ENCODE data around the gene PCDHGB3.

PCDHGB3 gene

DNA sequence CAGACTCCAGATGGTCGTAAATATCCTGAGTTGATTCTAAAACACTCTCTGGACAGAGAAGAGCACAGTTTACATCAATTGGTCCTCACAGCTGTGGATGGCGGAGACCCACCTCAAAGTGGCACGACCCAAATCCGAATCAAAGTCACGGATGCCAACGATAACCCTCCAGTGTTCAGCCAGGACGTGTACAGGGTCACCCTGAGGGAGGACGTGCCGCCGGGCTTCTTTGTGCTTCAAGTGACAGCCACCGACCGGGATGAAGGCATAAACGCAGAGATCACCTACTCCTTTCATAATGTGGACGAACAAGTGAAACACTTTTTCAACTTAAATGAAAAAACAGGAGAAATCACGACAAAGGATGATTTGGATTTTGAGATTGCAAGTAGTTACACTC lies 9.4 kb upstream of the PCDHGB3 start:
- CTCF ChIA-PET, result no interaction called here
- POLR2A ChIA-PET, result no interaction called here
- DNase-seq (ENCODE audit: extremely low spot score), result no peak
- TF ChIP-seq BHLHE40 (IDR thresholded peaks at IDR 0.05; ENCODE audit: borderline replicate concordance) (no peak), FOXA1 (IDR thresholded peaks at IDR 0.05) (no peak), FOXK2 (IDR thresholded peaks at IDR 0.05) (no peak), CTBP1 (IDR thresholded peaks at IDR 0.05; ENCODE audit: borderline replicate concordance) (no peak), LEF1 (IDR thresholded peaks at IDR 0.05; ENCODE audit: borderline replicate concordance) (no peak), ARNT (IDR thresholded peaks at IDR 0.05) (no peak), FOXM1 (IDR thresholded peaks at IDR 0.05; ENCODE audit: borderline replicate concordance) (no peak), ZNF384 (IDR thresholded peaks at IDR 0.05) (no peak), HDGF (IDR thresholded peaks at IDR 0.05; ENCODE audit: borderline replicate concordance) (no peak), ELF4 (IDR thresholded peaks at IDR 0.05) (no peak), L3MBTL2 (conservative IDR thresholded peaks at IDR 0.05) (no peak)
- TF ChIP-seq, protein P1, sequence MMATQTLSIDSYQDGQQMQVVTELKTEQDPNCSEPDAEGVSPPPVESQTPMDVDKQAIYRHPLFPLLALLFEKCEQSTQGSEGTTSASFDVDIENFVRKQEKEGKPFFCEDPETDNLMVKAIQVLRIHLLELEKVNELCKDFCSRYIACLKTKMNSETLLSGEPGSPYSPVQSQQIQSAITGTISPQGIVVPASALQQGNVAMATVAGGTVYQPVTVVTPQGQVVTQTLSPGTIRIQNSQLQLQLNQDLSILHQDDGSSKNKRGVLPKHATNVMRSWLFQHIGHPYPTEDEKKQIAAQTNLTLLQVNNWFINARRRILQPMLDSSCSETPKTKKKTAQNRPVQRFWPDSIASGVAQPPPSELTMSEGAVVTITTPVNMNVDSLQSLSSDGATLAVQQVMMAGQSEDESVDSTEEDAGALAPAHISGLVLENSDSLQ (IDR thresholded peaks at IDR 0.05), result no peak

DNA sequence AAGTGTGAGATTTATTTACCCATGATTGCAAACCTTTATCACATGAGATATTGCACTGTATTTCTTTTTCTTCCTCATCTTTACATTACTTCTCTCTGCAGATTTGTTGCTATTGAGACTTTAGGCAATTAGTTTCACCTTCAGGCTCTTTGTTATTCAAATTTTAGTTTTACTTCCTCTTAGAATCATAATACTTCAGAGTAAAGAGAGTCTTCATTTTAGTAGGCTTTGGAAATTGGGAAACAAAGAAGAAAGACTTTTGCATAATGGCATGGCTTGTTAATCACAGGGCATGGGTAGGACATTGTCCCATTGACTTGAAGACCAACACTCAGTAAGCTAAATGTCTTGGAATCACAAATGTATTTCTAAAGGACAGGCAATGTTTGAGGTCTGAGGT lies 7.3 kb upstream of the PCDHGB3 start:
- no peak for TF ChIP-seq FOXA1 (IDR thresholded peaks at IDR 0.05)
- no peak for TF ChIP-seq HDGF (IDR thresholded peaks at IDR 0.05; ENCODE audit: borderline replicate concordance)
- no peak for TF ChIP-seq ARNT (IDR thresholded peaks at IDR 0.05)
- no peak for TF ChIP-seq FOXK2 (IDR thresholded peaks at IDR 0.05)
- TF ChIP-seq, protein P1 (IDR thresholded peaks at IDR 0.05), result no peak
- no peak for TF ChIP-seq SP1 (IDR thresholded peaks at IDR 0.05)
- no peak for TF ChIP-seq NFRKB (IDR thresholded peaks at IDR 0.05)
- TF ChIP-seq SUZ12 (IDR thresholded peaks at IDR 0.05), result no peak
- no peak for TF ChIP-seq LEF1 (IDR thresholded peaks at IDR 0.05; ENCODE audit: borderline replicate concordance)
- no peak for TF ChIP-seq FOXM1 (IDR thresholded peaks at IDR 0.05; ENCODE audit: borderline replicate concordance)
- no peak for TF ChIP-seq BHLHE40 (IDR thresholded peaks at IDR 0.05; ENCODE audit: borderline replicate concordance)
- TF ChIP-seq ZNF384 (IDR thresholded peaks at IDR 0.05), result no peak
- no peak for TF ChIP-seq CTBP1 (IDR thresholded peaks at IDR 0.05; ENCODE audit: borderline replicate concordance)
- ChIA-PET CTCF (no interaction called here), POLR2A (no interaction called here)
- no peak for DNase-seq (ENCODE audit: extremely low spot score)

DNA sequence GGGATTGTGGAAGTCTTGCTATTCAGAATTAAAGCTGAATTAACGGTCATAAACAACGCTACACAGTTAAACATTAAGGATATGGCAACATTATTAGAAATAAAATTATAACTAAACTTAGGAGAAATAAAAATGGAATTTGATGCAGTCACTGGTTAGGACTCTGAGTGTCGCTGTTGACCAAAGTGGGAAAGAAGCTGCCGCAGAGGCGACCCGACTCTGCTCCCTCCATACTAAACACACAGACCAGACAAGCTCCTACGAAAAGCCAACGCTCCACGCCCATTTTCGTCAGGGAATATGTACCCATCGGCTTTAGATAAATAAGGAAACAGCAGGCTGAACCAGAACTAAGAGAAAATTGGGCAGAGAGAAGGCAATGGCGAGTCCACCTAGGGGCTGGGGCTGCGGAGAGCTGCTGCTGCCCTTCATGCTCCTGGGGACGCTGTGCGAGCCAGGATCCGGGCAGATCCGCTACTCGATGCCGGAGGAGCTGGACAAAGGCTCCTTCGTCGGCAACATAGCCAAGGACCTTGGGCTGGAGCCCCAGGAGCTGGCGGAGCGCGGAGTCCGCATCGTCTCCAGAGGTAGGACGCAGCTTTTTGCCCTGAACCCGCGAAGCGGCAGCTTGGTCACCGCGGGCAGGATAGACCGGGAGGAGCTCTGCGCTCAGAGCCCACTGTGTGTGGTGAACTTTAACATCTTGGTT lies 5.9 kb upstream of the PCDHGB3 start, which contains the start of gene PCDHGA5:
PCDHGA5 (plus strand) TSS at position 211 of the 709 bp plus-strand sequence; CDS start at position 380, 169 bp downstream.
- DNase-seq (ENCODE audit: extremely low spot score), result no peak
- ChIA-PET POLR2A (no interaction called here), CTCF (interaction anchor here (0.6 kb wide), 1 partner anchor 44 kb away, joined by 3 read pairs; no protein-coding TSS in a partner anchor)
- no peak for TF ChIP-seq TARDBP (IDR thresholded peaks at IDR 0.05)
- no peak for TF ChIP-seq SUZ12 (IDR thresholded peaks at IDR 0.05)
- TF ChIP-seq HDGF (IDR thresholded peaks at IDR 0.05; ENCODE audit: borderline replicate concordance), result no peak
- no peak for TF ChIP-seq SP1 (IDR thresholded peaks at IDR 0.05)
- TF ChIP-seq FOXK2 (IDR thresholded peaks at IDR 0.05), result no peak
- no peak for TF ChIP-seq L3MBTL2 (conservative IDR thresholded peaks at IDR 0.05)
- no peak for TF ChIP-seq ELF4 (IDR thresholded peaks at IDR 0.05)
- no peak for TF ChIP-seq NFRKB (IDR thresholded peaks at IDR 0.05)
- TF ChIP-seq ZNF384 (IDR thresholded peaks at IDR 0.05), result no peak
- TF ChIP-seq, protein P1 (IDR thresholded peaks at IDR 0.05), result no peak
- TF ChIP-seq FOXA1 (IDR thresholded peaks at IDR 0.05), result no peak
- TF ChIP-seq BHLHE40 (IDR thresholded peaks at IDR 0.05; ENCODE audit: borderline replicate concordance), result no peak
- TF ChIP-seq LEF1 (IDR thresholded peaks at IDR 0.05; ENCODE audit: borderline replicate concordance), result no peak
- TF ChIP-seq CTBP1 (IDR thresholded peaks at IDR 0.05; ENCODE audit: borderline replicate concordance), result no peak
- no peak for TF ChIP-seq FOXM1 (IDR thresholded peaks at IDR 0.05; ENCODE audit: borderline replicate concordance)
- no peak for TF ChIP-seq ARNT (IDR thresholded peaks at IDR 0.05)

DNA sequence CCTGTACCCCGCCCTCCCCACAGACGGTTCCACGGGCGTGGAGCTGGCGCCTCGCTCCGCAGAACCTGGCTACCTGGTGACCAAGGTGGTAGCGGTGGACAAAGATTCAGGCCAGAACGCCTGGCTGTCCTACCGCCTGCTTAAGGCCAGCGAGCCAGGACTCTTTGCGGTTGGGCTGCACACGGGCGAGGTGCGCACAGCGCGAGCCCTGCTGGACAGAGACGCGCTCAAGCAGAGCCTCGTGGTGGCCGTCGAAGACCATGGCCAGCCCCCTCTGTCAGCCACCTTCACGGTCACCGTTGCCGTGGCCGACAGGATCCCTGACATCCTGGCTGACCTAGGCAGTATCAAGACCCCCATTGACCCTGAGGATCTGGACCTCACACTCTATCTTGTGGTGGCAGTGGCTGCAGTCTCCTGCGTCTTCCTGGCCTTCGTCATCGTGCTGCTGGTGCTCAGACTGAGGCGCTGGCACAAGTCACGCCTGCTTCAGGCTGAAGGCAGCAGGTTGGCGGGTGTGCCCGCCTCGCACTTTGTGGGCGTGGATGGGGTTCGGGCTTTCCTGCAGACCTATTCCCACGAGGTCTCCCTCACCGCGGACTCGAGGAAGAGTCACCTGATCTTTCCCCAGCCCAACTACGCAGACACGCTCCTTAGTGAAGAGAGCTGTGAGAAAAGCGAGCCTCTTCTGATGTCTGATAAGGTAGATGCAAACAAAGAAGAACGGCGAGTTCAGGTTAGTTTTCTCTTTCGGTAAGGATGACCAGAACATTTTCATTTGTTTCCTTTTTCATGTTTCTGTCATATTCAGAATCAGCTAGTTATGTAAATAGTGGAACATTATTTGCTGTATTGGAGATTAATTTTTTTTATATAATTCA lies 3.8 kb upstream of the PCDHGB3 start:
- no peak for TF ChIP-seq TARDBP (IDR thresholded peaks at IDR 0.05)
- TF ChIP-seq FOXK2 (IDR thresholded peaks at IDR 0.05), result no peak
- TF ChIP-seq FOXM1 (IDR thresholded peaks at IDR 0.05; ENCODE audit: borderline replicate concordance), result no peak
- no peak for TF ChIP-seq CTBP1 (IDR thresholded peaks at IDR 0.05; ENCODE audit: borderline replicate concordance)
- no peak for TF ChIP-seq ELF4 (IDR thresholded peaks at IDR 0.05)
- TF ChIP-seq ARNT (IDR thresholded peaks at IDR 0.05), result no peak
- TF ChIP-seq SUZ12 (IDR thresholded peaks at IDR 0.05), result no peak
- TF ChIP-seq BHLHE40 (IDR thresholded peaks at IDR 0.05; ENCODE audit: borderline replicate concordance), result no peak
- no peak for TF ChIP-seq LEF1 (IDR thresholded peaks at IDR 0.05; ENCODE audit: borderline replicate concordance)
- no peak for TF ChIP-seq L3MBTL2 (conservative IDR thresholded peaks at IDR 0.05)
- TF ChIP-seq SP1 (IDR thresholded peaks at IDR 0.05), result no peak
- no peak for TF ChIP-seq FOXA1 (IDR thresholded peaks at IDR 0.05)
- TF ChIP-seq, protein P1 (IDR thresholded peaks at IDR 0.05), result no peak
- no peak for TF ChIP-seq NFRKB (IDR thresholded peaks at IDR 0.05)
- no peak for TF ChIP-seq HDGF (IDR thresholded peaks at IDR 0.05; ENCODE audit: borderline replicate concordance)
- TF ChIP-seq ZNF384 (IDR thresholded peaks at IDR 0.05), result no peak
- ChIA-PET POLR2A (no interaction called here), CTCF (no interaction called here)
- DNase-seq (ENCODE audit: extremely low spot score), result no peak

Data from HEK293T (cell line).